GM19240 (cell line): Measurements from ENCODE around the gene MSGN1.
A peak's percentile ranks its signal among the peaks of the same experiment; 100 is the strongest.
"Not testable (repeated sequence)": the region's sequence is repeated elsewhere in the genome, so short reads cannot be mapped to it uniquely, and the experiment has no call there.

Experiments
- DNase-seq: peaks from one replicate; pipeline ENCODE4 v3.0.0; 2011; ENCODE audit warnings: low spot score; ENCODE audit not compliant: insufficient read length

MSGN1 gene

GRCh38 chr2:17805166-17805565 is 11.1 kb upstream of the MSGN1 start:
- DNase-seq: no peak

- no peak for DNase-seq
Measured at GRCh38 chr2:17805717-17806363, 10.4 kb upstream of the MSGN1 start.

- no peak for DNase-seq
Measured at GRCh38 chr2:17813010-17813741, 3.1 kb upstream of the MSGN1 start.

- peak; percentile 40 for DNase-seq
Measured at GRCh38 chr2:17813742-17814473, 2.4 kb upstream of the MSGN1 start.

- no peak for DNase-seq
Measured at GRCh38 chr2:17814601-17815000, 1.7 kb upstream of the MSGN1 start.

- no peak for DNase-seq
Measured at GRCh38 chr2:17815468-17816184, 634 bp upstream of the MSGN1 start.

GRCh38 chr2:17818235-17818815 is 2.1 kb downstream of the MSGN1 start:
- no peak for DNase-seq

- DNase-seq: no peak
Measured at GRCh38 chr2:17821080-17821479, 4.8 kb downstream of the MSGN1 start.

GRCh38 chr2:17821535-17822444 is 5.5 kb downstream of the MSGN1 start:
- DNase-seq: no peak

- DNase-seq: no peak
Measured at GRCh38 chr2:17822445-17823117, 6.3 kb downstream of the MSGN1 start.

- not testable (repeated sequence) for DNase-seq
Measured at GRCh38 chr2:17823646-17824045, 7.4 kb downstream of the MSGN1 start.

- DNase-seq: no peak
Measured at GRCh38 chr2:17827316-17827715, 11.1 kb downstream of the MSGN1 start.

- no peak for DNase-seq
Measured at GRCh38 chr2:17827785-17828184, 11.5 kb downstream of the MSGN1 start.

- no peak for DNase-seq
Measured at GRCh38 chr2:17830053-17831034, 14.1 kb downstream of the MSGN1 start.

- DNase-seq: no peak
Measured at GRCh38 chr2:17835516-17835915, 19.3 kb downstream of the MSGN1 start.

- DNase-seq: no peak
Measured at GRCh38 chr2:17839959-17840358, 23.7 kb downstream of the MSGN1 start.

- DNase-seq: no peak
Measured at GRCh38 chr2:17843457-17843856, 27.2 kb downstream of the MSGN1 start.

- no peak for DNase-seq
Measured at GRCh38 chr2:17845806-17846205, 29.5 kb downstream of the MSGN1 start.

- DNase-seq: no peak
Measured at GRCh38 chr2:17846676-17847075, 30.4 kb downstream of the MSGN1 start.
